Measurements from ENCODE around the gene KY.

GRCh38 chr3:134559591-134559990 is 91.2 kb downstream of the KY start:
- TF ChIP-seq EZH2 (IDR thresholded peaks at IDR 0.05; ENCODE audit: borderline replicate concordance, insufficient read depth, low read length, poor library complexity, severe bottlenecking) (no peak), CTCF (IDR thresholded peaks at IDR 0.05; ENCODE audit: poor library complexity, severe bottlenecking) (no peak), EP300 (conservative IDR thresholded peaks at IDR 0.05; ENCODE audit: poor library complexity, severe bottlenecking) (no peak), POLR2AphosphoS5 (IDR thresholded peaks at IDR 0.05) (no peak), MXI1 (conservative IDR thresholded peaks at IDR 0.05; ENCODE audit: poor library complexity, severe bottlenecking) (no peak)
